ENCODE measurements around the gene PPFIBP1.
"Not testable (repeated sequence)": the region's sequence is repeated elsewhere in the genome, so short reads cannot be mapped to it uniquely, and the experiment has no call there.

The PPFIBP1 gene

DNA sequence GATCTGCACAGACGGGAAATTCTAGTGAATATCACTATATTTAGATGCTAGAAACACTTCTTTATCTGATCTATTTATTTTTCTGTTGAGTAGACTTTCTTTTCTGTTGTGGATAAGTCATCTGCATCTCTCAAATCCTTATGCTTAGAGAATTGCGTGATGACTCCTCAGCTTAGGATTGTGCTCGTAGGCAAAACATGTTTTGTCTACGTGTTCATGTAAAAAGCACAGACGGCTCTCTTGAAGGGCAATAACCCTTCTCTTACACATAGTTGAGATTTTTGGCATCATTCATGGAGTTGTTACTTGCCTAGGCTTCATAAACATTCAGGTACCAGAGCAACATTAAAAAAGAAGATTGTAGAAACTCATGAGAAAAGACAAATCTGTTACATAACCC lies 18.6 kb downstream of the PPFIBP1 start:
- no peak for DNase-seq (ENCODE audit: low spot score)

DNA sequence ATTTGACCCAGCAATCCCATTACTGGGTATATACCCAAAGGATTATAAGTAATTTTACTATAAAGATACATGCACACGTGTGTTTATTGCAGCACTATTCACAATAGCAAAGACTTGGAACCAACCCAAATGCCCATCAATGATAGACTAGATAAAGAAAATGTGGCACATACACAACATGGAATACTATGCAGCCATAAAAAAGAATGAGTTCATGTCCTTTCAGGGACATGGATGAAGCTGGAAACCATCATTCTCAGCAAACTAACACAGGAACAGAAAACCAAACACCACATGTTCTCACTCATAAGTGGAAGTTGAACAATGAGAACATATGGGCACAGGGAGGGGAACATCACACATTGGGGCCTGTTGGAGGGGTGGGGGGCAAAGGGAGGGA lies 20.9 kb downstream of the PPFIBP1 start:
- DNase-seq (ENCODE audit: low spot score): not testable (repeated sequence)

DNA sequence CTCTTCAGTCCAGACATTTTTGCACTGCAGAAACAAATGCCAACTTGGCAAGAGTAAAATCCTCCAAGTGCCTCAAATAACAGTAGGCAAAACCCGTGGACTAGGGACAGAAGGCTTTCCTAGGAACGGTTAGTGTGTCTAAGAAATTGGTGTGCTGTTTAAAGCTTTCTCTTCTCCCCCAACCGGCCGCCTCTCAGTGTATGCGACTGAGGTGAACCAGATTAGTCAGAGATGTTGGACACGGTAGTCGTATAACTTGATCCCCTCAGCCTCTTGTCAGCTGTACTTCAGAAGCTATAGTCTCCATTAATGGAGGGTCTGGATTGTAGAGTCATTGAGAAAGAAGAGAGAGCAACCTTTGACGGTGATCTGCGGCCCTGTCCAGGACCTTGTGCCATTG lies 21.7 kb downstream of the PPFIBP1 start:
- DNase-seq (ENCODE audit: low spot score): no peak

DNA sequence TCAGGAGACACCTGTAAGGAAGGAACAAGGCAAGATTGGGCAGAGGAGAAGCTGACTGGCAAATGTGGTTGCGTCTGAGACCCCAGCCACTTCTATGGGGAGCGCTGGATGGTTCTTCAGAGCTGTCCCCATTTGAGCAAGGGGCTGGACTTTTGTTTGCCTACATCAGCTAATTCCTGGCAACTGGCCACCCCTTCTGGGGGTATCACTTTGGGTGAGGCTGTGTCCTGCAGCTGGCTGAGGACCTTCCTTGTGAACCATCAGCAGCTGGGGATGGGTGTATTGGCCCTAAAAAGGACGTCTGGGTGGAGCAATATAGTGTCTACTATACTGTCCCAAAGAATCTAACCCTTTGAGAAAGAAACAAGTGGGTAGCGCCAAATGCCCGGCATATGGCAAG lies 23.6 kb downstream of the PPFIBP1 start:
- DNase-seq (ENCODE audit: low spot score): no peak

DNA sequence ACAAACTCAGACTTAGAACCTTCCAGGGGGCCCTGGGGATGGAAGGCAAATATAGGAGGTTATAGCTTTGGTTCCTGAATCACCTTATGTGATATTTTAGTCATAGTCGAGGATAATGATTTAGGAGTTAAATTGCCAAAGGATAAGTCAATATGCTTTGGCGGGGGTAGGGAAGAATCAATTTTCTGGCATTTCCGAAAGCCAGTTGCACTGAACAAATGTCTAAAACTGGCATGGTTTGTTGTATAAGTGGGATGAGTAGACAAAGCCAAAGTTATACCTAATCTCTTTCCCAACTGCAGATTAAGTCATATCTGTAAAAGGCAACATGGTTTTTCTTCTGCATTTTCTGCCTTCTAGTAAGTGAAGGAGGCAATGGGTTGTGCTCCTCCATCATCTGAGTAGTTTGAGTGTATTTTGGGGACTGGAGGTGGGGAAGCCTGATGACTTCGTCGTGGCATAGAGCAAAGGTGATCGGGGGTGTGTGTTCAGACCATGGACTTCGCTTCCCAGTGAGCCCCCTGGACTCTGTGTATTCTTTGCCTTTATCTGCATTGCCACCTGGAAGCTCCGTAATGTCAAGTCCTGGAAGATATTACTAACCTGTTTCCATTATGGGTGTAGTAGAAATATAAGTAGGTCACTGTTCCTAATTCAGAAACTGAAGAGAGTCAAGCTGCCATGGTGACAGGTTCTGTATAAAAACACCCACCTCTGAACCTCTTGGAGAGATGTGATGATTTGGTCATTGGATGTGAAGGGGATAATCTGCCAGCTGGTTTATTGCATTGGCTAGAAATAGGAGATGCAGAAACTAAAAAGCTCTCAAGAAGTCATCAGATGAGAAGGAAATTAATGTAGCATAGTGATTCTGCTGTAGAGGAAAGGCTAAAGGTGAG lies 24.5 kb downstream of the PPFIBP1 start:
- DNase-seq (ENCODE audit: low spot score): no peak

DNA sequence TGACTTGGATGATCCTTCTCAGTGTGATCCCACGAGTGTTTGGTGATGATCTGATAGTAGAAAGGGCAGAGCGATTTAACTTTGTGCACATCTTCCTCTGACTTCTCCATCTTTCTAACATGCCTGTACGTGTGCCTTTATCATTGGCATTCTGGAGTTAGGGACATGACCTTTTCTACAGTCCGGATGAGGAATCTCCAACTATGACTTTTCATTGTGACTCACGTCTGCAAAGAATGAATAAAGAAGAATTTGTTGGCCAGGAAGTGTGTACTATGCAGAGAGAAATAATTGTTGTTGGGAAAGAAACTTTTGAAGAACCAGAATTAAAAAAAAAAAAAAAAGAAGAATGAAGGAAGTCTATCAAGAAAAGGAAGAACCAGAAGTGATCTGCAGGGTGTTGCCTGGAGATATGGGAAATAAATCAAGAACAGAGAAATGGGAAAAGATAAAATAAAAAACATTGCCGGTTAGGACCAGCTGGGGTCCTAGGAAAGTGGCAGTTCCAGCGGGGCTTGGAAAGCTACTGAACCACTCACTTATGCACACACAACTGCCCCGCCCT lies 25.3 kb downstream of the PPFIBP1 start:
- DNase-seq (ENCODE audit: low spot score): no peak

DNA sequence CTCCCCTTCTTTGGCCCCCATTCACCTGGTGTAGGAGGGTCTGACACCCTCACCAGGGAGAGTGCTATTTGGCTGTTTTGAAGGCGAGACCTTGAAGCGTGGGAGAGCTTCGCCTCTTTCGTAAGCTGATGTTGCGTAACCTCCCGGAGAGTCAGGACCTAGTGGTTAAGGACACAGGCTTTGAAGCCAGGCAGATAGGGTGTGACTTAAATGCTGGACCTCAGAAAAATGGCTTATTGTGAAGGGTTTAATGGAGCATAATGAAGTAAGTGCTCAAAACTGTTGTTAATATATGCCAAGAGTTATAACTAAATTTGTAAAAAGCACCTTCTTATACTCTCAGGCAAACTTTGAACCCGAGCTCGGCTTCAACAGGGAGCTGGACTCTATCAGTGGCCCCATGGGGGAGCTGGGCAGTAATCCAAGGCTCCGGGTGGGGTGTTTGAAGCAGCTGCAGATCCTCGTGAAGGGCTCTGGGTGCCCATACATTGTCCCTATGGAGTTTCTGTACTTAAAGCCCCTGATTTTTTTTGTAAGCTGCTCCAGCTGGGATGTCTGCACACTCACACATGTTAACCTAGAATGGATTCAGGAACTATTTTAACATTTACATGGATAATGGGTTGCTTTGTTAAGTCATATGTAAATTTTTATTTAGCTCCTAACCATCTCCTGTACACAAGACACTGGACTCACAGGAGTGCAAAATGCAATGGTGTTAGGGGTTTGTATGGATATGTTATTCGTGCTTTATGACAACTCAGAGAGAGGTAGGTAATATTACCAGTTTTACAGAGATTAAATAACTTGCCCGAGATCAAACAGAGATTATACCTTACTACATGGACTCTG lies 26.0 kb downstream of the PPFIBP1 start:
- no peak for DNase-seq (ENCODE audit: low spot score)

DNA sequence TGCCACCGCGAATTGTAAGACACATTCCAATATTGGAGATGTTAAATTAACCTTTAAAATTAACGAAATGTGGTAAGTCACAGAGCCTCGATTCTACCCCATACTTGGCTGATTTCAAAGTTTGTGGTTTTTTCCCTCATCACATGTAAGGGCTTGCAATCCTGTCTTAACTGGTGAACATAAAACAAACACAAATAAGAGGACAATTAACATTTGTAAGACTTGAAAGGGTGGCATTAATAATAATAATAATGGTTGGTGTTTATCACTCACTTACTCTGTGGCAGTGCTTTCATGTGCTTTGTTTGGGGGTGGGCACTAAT lies 26.6 kb downstream of the PPFIBP1 start:
- no peak for DNase-seq (ENCODE audit: low spot score)

DNA sequence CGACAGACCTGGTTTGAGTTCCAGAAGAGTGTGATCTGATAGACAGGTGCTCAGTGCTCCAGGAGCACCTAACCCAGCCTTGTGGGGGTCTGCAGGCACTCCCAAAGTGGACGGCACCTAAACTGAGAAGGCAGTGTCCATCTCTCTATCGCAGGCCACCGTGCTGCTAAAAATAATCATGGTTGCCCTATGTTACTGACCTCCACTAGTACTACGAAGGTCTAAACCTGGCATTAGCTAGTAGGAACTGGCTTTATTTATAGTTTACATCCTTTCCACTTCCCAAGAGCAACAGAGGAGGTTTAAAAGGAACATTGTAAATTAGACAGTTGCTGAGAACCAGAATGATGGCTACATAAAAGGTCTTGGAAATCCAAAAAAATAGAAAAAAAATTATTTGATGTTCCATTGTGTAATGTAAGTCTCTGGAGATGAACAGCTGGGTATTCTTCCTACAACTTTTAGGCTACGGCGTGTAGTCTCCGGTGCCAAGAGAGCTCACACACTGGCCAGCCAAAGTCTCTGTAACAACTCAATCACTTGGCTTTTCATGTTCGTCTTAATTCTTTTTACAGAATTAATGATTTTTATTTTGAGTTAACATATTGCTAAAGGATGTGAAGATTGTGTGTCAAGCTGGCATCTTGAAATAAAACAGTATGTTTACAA lies 27.3 kb downstream of the PPFIBP1 start:
- no peak for DNase-seq (ENCODE audit: low spot score)

DNA sequence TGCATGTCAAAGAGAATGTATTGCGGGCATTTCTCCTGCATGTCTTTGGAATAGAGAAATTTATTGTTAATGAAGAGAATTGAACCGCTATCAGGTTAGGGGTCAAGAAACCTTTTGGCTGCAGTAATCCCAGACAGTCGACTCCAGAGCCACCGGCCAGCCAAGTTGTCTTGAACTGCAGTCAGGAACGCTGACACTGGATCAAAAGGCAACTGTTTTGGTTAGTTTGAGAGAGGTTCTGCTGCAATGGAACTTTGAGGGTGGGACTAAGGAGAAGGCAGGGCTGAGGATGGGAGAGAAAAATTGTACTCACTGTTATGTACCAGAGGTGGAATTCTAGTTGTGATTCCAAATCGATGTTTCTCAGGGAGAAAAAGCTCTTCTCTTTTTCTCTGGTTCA lies 28.2 kb downstream of the PPFIBP1 start:
- DNase-seq (ENCODE audit: low spot score): no peak

DNA sequence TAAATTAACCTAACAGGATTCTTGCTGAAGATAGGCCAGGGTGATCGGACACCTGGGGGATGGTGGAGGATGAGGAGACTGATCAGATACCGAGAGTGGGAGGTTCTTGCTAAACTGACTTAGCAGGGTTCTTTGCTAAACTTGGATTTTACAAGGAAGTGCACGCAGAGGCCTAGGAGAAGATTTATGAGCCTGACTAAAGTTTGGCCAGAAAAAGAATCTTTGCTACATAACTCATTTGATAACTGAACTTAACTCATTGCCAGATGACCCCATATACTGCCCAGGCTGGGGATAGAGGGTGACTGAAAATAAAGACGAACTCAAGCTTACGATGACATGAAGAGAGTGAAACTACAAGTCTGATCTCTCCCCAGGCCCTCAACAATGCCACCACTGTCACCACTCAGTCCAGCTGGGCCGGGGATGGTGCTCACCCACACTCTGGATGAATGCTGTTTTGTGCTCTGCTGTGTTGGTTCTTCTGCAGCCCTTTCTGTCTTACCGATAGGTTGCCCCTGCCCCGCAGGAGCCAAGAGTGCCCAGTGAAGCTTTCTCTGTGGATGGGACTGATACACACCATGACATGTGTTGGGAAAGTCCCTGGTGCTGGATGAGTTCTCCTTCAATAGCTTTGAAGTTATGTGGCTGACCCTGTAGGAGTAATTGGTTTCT lies 29.0 kb downstream of the PPFIBP1 start:
- no peak for DNase-seq (ENCODE audit: low spot score)

DNA sequence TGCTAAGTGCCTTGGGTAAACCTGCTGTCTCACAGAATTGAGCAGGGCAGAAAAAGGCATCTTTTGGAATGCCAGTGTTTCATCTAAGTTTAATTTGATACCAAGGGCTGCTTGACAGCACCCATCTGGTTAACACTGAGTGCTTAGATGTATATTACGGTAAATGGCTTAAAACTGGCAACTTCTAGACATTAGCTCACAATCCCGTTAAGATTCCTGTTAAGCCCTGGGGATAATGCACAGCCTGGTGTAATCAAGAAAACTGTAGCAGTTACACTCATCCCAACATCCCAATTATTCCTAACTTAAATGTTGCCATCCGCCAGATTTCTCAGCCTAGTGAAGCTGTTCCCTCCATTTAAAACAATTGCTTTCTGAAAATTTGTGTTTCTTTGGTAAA lies 29.9 kb downstream of the PPFIBP1 start:
- DNase-seq (ENCODE audit: low spot score): no peak

DNA sequence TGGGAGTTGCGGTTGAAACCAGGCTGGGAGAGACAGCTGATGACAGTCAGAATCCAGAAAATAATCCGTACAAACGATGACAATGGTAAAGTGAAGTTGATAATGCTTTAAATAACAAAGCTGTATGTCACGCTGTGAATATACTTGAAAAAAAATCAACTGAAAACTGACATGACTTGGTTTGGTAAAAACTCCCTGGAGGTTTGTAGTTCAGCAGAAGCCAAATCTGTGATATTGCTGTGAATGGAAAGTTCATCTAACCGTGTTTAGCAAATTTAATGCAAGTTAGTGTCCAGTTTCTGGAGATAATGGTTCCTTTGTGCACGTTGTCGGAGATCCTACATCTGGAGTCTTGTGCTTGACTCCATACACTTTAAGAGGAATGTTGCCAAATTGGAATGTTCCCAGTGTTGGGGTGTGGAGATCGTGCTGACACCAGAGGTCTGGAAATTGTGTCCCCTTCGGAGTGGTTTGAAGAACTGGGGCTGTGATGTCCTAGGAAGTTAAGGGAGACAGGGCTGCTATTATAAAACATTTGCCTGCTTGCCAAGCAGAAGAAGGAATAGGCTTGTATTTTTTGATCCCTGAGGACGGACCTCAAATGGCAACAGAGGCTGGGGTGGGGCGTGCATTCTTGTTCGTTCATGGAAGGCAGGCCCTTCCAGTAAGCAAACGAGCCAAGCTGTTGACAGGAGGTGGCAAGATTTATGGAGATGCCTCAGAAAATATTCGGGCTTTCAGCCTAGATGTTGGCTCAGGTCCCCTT lies 30.6 kb downstream of the PPFIBP1 start:
- DNase-seq (ENCODE audit: low spot score): no peak

DNA sequence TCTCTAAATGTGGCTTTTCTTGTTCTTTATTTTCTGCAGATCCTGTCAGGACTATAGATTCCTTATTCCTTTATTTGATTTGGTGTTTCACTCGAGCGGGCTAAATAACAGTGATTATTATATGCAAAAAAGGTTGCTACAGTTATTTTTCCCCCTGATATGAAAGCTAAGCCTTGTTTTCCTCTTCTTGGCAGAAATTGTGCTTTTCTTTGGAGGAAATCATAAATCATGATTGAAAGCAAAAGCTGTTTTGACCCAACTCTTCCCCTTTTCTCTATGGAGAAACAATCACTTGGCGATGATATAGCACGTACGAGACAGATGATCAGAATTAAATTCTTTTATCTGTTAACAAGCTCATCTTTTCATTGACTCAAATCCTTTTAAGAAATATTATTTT lies 31.4 kb downstream of the PPFIBP1 start:
- DNase-seq (ENCODE audit: low spot score): no peak

DNA sequence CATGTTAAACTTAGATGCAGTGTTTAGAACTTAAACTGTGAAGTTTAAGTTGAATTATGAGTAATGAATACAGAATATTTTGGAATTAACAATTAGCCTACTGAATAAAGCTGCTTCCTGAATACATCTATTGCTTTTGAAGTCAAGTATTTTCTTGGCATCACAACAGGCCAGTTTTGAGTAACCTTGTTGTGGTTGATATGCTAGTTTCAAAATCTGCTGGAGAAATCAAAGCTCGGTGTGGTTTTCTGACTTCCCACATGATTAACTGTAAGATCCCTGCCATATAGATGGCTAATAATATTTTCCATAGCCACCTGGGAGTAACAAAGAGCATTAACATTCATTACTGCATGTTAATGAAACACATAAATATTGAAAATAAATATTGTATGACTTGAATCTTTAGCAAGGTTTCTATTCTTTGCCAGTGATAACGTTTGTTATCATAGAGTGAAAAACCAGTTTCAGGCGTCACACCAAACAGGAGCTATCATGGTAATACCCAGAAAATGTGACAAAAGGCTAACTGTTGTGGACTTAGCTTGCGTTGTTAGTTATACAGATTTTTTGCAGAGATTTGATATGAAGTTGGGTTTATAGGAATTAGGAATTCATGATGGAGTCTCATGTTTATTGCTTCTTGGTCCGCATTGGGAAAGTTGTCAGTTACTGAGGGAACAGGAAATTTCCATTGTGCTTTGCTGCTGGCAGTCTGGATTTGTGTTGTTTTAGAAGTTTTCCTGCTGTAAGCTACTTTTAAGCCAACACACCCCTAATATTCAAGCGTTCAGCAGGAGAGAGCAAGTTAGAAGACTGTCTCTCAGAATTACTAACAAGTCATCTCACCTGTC lies 32.1 kb downstream of the PPFIBP1 start:
- DNase-seq (ENCODE audit: low spot score): no peak

DNA sequence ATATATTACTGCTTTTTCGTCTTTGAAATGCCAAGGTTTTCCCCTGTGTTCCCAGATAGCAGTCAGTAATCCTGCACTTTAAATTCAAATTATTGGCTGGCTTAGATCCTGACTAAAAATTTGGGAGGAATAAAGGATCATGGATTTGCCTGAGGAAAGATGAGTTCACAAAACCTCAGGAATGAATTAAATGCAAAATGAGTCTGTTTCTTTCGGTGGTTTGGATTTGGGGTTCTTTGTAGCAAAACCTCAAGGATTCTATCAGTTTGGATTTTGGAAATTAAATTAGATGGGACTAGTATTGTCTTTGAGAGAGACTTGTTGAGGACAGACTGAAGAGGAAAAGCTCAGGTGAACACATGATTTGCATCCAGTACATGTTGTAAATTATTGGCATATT lies 36.1 kb downstream of the PPFIBP1 start:
- DNase-seq (ENCODE audit: low spot score): no peak

DNA sequence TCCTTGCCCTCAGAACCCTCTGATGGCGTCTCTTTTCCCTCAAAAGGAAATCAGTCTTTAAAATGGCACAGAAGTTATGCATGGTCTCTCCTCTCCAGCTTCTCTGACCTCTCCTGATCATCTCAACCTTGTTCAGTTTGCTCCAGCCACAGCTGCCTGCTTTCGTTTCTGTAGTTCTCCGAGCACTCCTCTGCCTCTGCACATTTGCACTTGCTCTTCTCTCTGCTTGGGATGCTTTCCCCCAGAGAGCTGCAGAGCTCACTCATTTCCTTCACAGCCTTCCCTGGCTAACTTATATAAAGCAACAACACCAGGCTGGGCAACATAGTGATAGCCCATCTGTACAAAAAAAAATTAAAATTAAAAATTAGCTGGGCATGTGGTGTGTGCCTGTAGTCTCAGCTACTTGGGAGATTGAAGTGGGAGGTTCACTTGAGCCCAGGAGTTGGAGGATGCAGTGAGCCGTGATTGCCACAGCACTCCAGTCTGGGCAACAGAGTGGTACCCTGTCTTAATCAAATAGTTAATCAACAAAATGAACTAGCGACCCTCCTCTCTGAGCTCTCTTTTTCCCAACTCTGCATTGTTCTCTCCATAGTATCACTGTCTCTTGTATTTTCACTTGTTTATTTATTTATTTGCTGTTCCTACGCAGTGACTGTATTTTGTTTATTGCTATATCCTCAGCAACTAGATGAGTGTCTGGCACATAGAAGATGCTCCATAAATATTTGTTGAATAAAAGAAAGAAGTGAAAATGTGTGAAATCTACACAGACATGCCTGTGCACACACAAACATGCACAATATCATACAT lies 37.7 kb downstream of the PPFIBP1 start:
- DNase-seq (ENCODE audit: low spot score): no peak

DNA sequence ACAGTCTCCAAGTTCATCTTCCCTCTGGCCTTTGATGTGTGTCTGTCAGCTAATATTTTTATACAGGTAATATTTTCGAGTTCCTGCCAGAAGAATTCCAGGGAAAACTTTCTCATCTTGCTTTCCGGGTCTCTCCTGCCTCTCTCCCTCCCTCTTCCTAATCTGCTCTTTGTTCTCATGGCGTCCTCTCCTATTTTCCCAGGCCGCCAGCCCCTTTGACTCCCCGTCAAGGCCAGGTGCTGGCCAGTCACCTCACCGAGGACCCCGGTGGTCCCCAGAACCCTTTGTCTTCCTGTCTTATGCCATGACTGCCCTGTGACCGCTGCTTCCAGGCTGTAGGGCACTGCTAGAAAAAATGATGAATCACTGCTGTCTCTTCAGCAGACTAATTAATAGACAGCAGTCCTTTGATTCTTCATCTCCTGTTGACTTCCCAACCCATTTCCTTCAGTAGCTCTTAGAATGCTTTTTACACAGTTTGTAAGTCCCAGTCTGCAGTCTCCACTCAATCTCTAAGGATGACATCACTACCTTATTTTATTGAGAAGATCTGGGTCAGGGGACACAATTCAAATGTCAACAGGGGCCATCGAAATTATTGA lies 40.7 kb downstream of the PPFIBP1 start:
- no peak for DNase-seq (ENCODE audit: low spot score)

DNA sequence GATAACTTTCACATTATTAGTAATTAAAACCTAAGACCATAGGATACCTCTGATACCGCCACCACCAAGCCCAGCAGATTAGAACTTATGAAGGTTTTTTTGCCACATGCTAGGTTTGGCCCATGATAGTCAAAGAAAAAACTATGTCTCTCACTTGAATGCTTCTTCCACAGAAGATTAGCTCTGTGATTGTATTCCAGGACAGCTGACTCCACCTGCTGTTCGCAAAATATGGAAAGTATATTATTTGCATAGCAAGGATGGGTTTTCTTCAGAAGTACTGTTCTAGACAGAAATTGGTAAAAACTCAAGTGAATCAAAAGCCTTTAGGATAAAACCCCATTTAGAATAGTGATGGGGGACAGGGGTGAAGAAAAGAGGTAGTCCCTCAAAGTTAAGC lies 42.2 kb downstream of the PPFIBP1 start:
- no peak for DNase-seq (ENCODE audit: low spot score)

Data from CD4-positive, alpha-beta T cell treated with Interleukin-2 at 100 ng/mL for 4 hours (primary cell).